Activated T-helper 2 cell treated with anti-CD3 and anti-CD28 coated beads, Interferon-gamma antibody, Interleukin-2, Interleukin-4, amounts not matched to agents 10 μg/mL and 5 μg/mL and 100 μg/mL, durations not matched to agents 14 hours and 24 hours and 36 hours (primary cell): Measurements from ENCODE around the gene CD300H. TPM values are rescaled to one million over a fixed set of nuclear protein-coding genes. Genes with fewer than 3 reads are reported as not detected.
"Not testable (repeated sequence)": the region's sequence is repeated elsewhere in the genome, so short reads cannot be mapped to it uniquely, and the experiment has no call there.

Experiments used
- DNase-seq: peaks from one replicate; pipeline ENCODE4 v3.0.0; 2021; ENCODE audit warnings: low spot score
- H3K27ac Mint-ChIP-seq: one replicate; pipeline ENCODE4 v1.8.0; 2021; ENCODE audit warnings: mixed read lengths
- H3K27me3 Mint-ChIP-seq: one replicate; pipeline ENCODE4 v1.8.0; 2021; ENCODE audit warnings: low read depth, mixed read lengths
- H3K36me3 Mint-ChIP-seq: one replicate; pipeline ENCODE4 v1.8.0; 2021; ENCODE audit warnings: low read depth, mixed read lengths
- H3K4me1 Mint-ChIP-seq: one replicate; pipeline ENCODE4 v1.8.0; 2021; ENCODE audit warnings: low read depth, mixed read lengths
- H3K4me3 Mint-ChIP-seq: one replicate; pipeline ENCODE4 v1.8.0; 2021; ENCODE audit warnings: low read depth, mild to moderate bottlenecking, moderate library complexity, mixed read lengths
- H3K9me3 Mint-ChIP-seq: one replicate; pipeline ENCODE4 v1.8.0; 2021; ENCODE audit warnings: mixed read lengths
- intact Hi-C: fragments of 100-400 bp; cut with micrococcal nuclease; formaldehyde crosslinking; loops from one replicate; pipeline ENCODE4 v1.15.1; 2023
- total RNA-seq: library from RNA; stranded (reverse); gene quantifications from 2 replicates; pipeline ENCODE4 v1.2.3, GENCODE V29; 2022

The CD300H gene
- total RNA-seq, 1 donor from 2014 or later = not detected

DNA sequence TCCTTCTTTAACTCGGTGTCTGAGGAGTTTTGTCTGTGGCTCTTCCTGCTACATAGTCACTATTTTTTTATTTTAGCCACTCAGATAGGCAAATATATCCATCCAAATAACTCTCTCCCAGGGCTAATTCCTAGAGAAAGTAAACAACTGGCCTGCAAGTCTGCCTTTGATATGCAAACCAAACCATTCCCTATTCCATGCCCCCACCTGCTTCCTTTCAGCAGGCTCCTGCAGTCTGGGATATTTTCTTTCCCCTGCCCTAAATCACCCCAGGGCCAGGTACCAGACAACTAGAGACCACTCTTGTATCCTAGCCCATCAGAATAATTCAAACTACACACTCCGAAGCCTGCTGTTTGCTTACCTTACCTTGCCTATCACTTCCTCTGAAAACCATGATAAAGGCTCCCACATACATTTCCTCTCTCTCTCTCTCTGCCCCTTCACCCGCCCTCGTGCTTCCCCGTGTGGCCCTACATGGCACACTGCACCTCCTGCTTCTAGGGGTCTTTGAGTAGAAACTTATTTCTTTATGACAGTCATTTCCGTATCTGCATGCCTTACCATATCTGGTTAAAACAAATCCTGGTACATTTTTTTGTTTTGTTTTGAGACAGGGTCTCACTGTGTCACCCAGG, 8.3 kb downstream of the CD300H start:
- no peak for DNase-seq
- intact Hi-C loops = no loop called here
- Mint-ChIP-seq H3K36me3 (no peaks in the 10 kb centered on the region), H3K4me1 (peaks cover 7% of the 10 kb centered on the region), H3K4me3 (no peak overlapping the region), H3K9me3 (no peaks in the 10 kb centered on the region), H3K27ac (no peak overlapping the region), H3K27me3 (peaks cover 15% of the 10 kb centered on the region)

DNA sequence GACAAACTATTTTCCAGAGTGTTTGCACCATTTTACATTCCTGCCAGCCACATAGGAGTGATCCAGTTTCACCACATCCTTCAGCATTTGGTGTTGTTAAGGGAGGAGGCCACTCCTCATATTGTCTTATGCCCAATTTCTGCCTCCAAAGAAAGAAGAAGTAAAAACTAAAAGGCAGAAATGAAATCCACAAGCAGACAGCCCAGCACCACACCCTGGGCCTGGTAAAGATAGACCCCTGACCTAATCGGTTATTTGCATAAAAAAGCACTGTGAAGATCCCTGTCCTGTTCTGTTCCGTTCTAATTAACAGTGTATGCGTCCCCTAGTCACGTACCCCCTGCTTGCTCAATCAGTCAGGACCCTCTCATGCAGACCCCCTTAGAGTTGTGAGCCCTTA, 8.9 kb downstream of the CD300H start:
- H3K4me1 Mint-ChIP-seq, intact Hi-C loops, DNase-seq, H3K9me3 Mint-ChIP-seq, H3K36me3 Mint-ChIP-seq, H3K27ac Mint-ChIP-seq, H3K4me3 Mint-ChIP-seq: not testable (repeated sequence)
- peaks cover 16% of the 10 kb centered on the region for H3K27me3 Mint-ChIP-seq

DNA sequence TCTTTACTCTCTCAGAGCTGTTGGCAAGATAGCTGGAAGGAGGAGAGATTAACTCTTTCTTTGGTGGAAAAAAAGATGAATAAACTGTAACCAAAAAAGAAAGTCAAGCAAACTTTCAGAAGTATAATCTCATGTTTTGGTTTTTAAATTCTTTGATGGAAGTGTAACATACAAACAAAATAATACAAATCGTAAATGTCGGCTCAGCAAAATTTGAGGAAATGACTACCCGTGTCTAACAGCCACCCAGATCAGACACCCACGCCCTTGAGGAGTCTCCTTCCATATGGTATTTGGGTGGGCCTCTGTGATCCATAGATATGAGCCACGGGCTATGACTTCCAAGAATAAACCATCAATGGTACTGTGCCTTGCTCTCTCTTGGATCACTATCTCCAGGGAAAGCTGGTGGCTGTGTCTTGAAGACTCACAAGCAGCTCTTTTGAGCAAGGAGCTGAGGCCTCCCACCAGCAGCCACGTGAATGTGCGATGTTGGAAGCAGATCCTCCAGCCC, 11.8 kb downstream of the CD300H start:
- no peak for DNase-seq
- Mint-ChIP-seq H3K4me3 (no peak overlapping the region), H3K27me3 (peaks cover 16% of the 10 kb centered on the region), H3K27ac (no peak overlapping the region), H3K9me3 (no peaks in the 10 kb centered on the region), H3K4me1 (peaks cover 7% of the 10 kb centered on the region), H3K36me3 (no peaks in the 10 kb centered on the region)
- intact Hi-C loops = no loop called here

DNA sequence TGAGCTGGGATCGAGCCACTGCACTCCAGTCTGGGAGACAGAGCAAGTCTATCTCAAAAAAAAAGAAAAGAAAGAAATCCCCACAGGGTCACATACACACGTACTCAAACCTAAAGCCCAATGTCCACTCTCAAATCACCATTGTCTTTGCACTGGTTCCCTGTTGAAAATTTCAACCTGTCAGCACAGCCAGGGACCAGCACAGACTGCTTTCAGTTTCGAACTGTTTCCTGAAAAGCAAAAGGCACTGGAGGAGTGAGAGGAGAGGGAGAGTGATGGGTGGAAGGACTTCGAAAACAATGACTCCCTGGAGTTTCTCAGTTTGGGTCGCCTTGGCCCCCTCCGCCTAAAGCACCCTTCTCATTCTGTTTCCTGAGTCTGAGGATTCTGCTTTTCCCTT, 12.4 kb downstream of the CD300H start:
- intact Hi-C loops = no loop called here
- H3K4me1 Mint-ChIP-seq = peaks cover 7% of the 10 kb centered on the region

DNA sequence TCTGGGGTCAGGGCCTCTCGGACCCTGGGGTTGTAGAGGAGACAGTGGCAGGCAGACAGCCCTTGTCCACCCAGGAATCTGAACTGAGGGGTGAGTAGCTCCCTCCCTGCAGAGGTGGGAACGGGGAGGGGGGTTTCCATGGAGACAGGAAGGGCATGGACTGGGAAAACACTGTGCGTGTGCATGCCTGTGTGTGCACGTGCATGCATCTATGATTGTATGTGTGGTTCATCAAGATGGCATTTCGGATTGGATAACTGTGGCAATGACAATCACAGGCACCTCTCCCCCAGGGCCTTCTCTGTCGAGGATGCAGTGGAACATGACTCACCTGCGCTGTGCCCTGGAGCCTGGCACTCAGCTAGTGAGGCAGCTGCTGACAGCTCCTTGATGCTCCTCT, 15.3 kb downstream of the CD300H start:
- no peak for DNase-seq
- Mint-ChIP-seq H3K4me1 (peaks cover 10% of the 10 kb centered on the region), H3K9me3 (no peaks in the 10 kb centered on the region), H3K36me3 (no peaks in the 10 kb centered on the region), H3K27me3 (peaks cover 9% of the 10 kb centered on the region), H3K4me3 (no peak overlapping the region), H3K27ac (no peak overlapping the region)
- intact Hi-C loops = no loop called here

More for the DNA sequence above, 12.4 kb downstream of the CD300H start:
- Mint-ChIP-seq H3K4me3 (no peak overlapping the region), H3K27me3 (peaks cover 16% of the 10 kb centered on the region), H3K36me3 (no peaks in the 10 kb centered on the region), H3K27ac (no peak overlapping the region), H3K9me3 (no peaks in the 10 kb centered on the region)
- no peak for DNase-seq

DNA sequence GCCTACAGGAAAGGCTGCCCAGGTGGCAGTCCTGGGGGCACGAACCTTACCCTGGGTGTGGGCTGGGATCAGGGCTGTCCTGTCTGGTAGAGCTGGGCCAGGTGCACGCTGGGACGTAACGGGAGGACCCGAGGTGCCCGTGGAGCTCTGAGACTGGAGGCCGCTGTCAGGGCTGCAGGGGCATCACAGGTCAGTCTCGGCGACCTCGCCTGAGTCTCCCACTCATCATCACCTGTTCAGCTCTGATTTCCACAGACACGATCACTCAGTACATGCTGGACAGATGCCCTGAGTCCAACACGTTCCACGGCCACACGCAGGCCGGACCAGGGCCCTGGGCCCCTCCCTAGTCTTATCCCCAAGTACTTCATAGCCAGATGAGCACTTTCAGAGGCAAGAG, 16.7 kb downstream of the CD300H start:
- intact Hi-C loops = no loop called here
- Mint-ChIP-seq H3K27ac (no peak overlapping the region), H3K27me3 (peaks cover 9% of the 10 kb centered on the region)

DNA sequence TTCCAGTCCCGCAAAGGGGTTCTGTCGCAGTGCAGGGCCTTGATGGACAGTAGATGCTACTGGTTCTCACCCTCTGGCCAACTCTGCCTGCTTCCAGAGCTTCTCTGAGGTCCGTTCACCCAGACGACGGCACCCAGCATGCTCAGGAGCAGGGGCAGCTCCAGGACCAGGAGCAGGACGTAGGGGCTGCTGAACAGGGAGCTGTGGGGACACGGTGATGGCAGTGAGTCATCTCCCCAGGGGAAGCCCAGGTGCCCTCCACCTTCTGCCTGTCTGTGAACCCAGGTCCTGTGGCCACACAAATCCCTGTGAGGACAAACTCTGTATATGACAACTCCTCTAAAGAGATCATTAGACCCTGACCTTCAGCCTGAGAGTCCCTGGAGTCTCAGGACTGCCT, 18.0 kb downstream of the CD300H start:
- Mint-ChIP-seq H3K36me3 (no peaks in the 10 kb centered on the region), H3K9me3 (no peaks in the 10 kb centered on the region), H3K4me1 (peaks cover 12% of the 10 kb centered on the region), H3K27ac (no peak overlapping the region), H3K4me3 (no peak overlapping the region), H3K27me3 (peaks cover 9% of the 10 kb centered on the region)
- no peak for DNase-seq
- intact Hi-C loops = no loop called here

More for the DNA sequence above, 16.7 kb downstream of the CD300H start:
- Mint-ChIP-seq H3K4me1 (peaks cover 12% of the 10 kb centered on the region), H3K4me3 (no peak overlapping the region), H3K36me3 (no peaks in the 10 kb centered on the region), H3K9me3 (no peaks in the 10 kb centered on the region)
- DNase-seq = no peak

DNA sequence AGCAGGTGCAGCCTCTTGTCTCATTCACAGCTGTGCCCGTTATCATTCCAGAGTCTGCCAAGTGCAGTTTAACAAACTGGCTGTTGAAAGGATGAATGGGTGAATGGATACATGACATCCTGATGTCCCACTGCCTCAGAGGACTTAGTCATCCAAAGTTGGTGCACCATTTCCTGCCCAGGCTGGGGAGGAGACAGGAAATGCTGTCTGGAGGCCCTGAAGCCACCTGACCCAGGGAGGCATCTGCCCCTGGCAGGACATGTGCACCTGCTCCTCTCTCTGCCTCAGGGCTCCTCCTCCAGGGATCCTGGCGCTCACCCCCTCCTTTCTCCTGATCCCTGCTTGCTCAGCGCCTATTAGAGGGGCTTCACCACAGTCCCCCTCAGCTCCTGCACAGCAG, 19.6 kb downstream of the CD300H start:
- intact Hi-C loops = no loop called here
- Mint-ChIP-seq H3K9me3 (no peaks in the 10 kb centered on the region), H3K36me3 (no peaks in the 10 kb centered on the region), H3K27ac (peak overlapping the region; percentile 82), H3K4me1 (peaks cover 12% of the 10 kb centered on the region), H3K4me3 (no peak overlapping the region), H3K27me3 (peaks cover 3% of the 10 kb centered on the region)
- no peak for DNase-seq

DNA sequence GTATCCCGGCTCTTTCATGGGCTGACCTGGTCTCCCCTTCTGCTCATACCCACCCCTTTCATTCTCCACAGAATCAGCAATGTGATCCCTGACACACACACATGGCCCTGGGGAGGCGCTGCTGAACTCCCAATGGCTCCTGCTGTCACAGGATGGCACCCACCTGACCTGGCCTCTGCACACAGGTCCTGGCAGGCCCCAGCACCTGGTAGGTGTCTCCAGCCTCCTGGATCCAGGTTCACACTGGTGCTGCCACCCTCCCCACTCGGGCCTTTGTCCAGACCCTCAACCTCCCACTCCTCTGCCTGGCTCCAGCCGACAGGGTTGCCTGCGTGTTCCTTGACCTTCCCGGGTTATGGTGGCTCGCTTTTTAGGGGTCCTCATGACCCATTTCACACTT, 20.0 kb downstream of the CD300H start:
- H3K4me3 Mint-ChIP-seq = no peak overlapping the region
- no peaks in the 10 kb centered on the region for H3K9me3 Mint-ChIP-seq
- H3K4me1 Mint-ChIP-seq = peaks cover 12% of the 10 kb centered on the region
- no peaks in the 10 kb centered on the region for H3K27me3 Mint-ChIP-seq
- intact Hi-C loops = no loop called here
- H3K36me3 Mint-ChIP-seq = no peaks in the 10 kb centered on the region
- DNase-seq = no peak
- H3K27ac Mint-ChIP-seq = peak overlapping the region; percentile 82

DNA sequence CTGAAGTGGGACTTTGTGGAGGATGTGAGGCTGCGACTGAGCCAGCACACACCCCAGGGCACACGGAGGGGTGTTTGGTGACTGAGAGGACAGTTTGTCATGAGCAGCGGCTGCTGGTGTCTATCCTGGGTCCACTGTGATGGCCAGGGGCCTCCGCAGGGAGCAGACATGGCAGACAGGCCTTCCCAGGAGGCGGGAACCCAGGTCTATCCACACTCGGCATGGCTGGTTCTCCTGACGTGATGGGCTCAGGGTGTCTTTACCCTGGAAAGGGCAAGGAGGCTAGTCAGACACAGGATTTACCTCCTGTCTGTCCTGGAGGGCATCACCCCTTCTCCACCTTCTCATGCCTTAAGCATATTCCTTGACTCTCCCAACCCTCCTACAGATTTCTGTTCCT, 20.7 kb downstream of the CD300H start:
- Mint-ChIP-seq H3K4me3 (no peak overlapping the region), H3K27ac (no peak overlapping the region), H3K9me3 (no peaks in the 10 kb centered on the region), H3K4me1 (peaks cover 12% of the 10 kb centered on the region), H3K27me3 (no peaks in the 10 kb centered on the region), H3K36me3 (no peaks in the 10 kb centered on the region)
- DNase-seq = no peak
- intact Hi-C loops = no loop called here

DNA sequence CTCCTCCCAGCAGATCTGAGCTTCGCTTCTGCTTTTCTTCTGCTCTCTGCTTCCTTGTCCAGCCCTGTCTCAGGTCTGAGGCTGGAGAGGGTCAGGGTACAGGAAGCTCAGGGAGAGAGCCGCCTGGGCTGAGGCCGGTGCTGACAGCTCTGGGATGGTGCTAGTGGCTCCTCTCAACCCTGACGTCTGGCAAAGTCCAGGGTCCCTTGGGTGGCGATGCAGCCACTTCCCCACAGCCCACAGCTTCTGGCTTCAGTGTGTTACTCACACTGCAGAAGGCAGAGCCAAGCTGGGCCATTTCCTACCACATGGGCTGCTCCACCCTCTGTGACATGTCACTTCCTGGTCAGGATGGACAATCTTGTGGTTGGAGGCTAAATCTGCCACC, 21.5 kb downstream of the CD300H start, which contains the start of gene CD300C:
Gene CD300C, minus strand, starts transcription at position 273 of the 388 bp plus-strand sequence. CDS start 333 bp downstream, outside the sequence.
- Mint-ChIP-seq H3K27me3 (no peaks in the 10 kb centered on the region), H3K4me3 (no peak within 1 kb of the TSS), H3K27ac (no peak within 1 kb of the TSS), H3K36me3 (no peaks in the 10 kb centered on the region), H3K9me3 (no peaks in the 10 kb centered on the region), H3K4me1 (peaks cover 12% of the 10 kb centered on the region)
- no peak for DNase-seq
- intact Hi-C loops = no loop called here

DNA sequence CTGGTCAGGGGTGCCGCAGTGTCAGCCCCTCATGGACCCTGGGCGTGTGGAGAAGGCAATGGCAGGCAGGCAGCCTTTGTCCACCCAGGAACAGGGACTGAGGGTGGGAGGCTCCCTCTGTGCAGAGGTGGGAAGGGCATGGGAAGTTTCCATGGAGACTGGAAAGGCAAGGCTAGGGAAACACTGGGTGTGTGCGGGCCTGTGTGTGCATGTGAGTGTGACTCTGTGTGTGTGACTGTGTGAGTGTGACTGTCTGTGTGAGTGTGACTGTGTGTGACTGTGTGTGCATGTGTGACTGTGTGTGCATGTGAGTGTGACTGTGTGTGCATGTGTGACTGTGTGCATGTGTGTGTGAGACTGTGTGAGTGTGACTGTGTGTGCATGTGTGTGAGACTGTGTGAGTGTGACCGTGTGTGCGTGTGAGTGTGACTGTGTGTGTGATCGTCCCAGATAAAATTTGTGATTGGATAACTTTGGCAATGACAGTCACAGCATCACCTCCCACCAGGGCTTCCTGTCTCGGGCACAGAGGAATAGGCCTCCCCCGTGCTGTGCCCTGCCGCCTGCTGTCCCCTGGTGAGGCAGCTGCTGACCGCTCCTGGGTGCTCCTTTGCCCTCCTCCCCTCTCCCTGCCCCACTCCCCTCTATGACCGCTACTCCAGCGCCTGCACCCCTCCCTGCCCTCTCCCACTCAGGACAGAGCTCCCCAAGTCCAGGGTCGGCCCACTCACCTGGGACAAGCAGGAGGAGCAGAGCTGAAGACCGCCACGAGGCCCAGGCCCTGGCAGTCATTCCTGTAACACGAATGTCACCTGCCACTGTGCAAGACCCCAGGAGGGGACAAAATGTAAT, 22.1 kb downstream of the CD300H start:
- no peak overlapping the region for H3K27ac Mint-ChIP-seq

More for the DNA sequence above, 22.1 kb downstream of the CD300H start:
- intact Hi-C loops = no loop called here
- H3K9me3 Mint-ChIP-seq = no peaks in the 10 kb centered on the region
- H3K36me3 Mint-ChIP-seq = no peaks in the 10 kb centered on the region
- no peaks in the 10 kb centered on the region for H3K27me3 Mint-ChIP-seq
- H3K4me3 Mint-ChIP-seq = no peak overlapping the region
- peaks cover 12% of the 10 kb centered on the region for H3K4me1 Mint-ChIP-seq
- DNase-seq = no peak
